ENCODE results near the gene EIF3D. TPM values are rescaled to one million over a fixed set of nuclear protein-coding genes. Genes with fewer than 3 reads are reported as not detected.

The EIF3D gene
- total and polyA plus RNA-seq, 10 donors, result 194 to 428 (median 228) TPM

GRCh38 chr22:36514766-36515165, 14.2 kb downstream of the EIF3D start:
- intact Hi-C loops (cut with DNase I; ENCODE audit: low total_unique reads), result no loop called here
- DNase-seq, result no peak
- H3K36me3 ChIP-seq, result peaks cover 25 to 100% (median 97%) of the 10 kb centered on the region in 6 donors
- H3K9me3 ChIP-seq, result no peaks in the 10 kb centered on the region
- no peak overlapping the region for H3K4me3 ChIP-seq
- TF ChIP-seq, protein P1, sequence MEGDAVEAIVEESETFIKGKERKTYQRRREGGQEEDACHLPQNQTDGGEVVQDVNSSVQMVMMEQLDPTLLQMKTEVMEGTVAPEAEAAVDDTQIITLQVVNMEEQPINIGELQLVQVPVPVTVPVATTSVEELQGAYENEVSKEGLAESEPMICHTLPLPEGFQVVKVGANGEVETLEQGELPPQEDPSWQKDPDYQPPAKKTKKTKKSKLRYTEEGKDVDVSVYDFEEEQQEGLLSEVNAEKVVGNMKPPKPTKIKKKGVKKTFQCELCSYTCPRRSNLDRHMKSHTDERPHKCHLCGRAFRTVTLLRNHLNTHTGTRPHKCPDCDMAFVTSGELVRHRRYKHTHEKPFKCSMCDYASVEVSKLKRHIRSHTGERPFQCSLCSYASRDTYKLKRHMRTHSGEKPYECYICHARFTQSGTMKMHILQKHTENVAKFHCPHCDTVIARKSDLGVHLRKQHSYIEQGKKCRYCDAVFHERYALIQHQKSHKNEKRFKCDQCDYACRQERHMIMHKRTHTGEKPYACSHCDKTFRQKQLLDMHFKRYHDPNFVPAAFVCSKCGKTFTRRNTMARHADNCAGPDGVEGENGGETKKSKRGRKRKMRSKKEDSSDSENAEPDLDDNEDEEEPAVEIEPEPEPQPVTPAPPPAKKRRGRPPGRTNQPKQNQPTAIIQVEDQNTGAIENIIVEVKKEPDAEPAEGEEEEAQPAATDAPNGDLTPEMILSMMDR (IDR thresholded peaks at IDR 0.05 in 8 of 11, conservative IDR thresholded peaks at IDR 0.05 in 3 of 11), result no peak
- TF ChIP-seq POLR2A (IDR thresholded peaks at IDR 0.05), result no peak
- TF ChIP-seq POLR2AphosphoS5 (IDR thresholded peaks at IDR 0.05), result no peak
- peak overlapping the region in 2 of 8 donors; percentile 22 to 37 for H3K27ac ChIP-seq
- no peaks in the 10 kb centered on the region for H3K27me3 ChIP-seq (replicated peaks in 1 of 7)
- WGBS, 5 donors, result 87 to 95% (median 91%) methylated on average over 1 of the region's 1 CpG
- peaks cover 0 to 26% (median 2%) of the 10 kb centered on the region in 6 donors for H3K4me1 ChIP-seq

DNA sequence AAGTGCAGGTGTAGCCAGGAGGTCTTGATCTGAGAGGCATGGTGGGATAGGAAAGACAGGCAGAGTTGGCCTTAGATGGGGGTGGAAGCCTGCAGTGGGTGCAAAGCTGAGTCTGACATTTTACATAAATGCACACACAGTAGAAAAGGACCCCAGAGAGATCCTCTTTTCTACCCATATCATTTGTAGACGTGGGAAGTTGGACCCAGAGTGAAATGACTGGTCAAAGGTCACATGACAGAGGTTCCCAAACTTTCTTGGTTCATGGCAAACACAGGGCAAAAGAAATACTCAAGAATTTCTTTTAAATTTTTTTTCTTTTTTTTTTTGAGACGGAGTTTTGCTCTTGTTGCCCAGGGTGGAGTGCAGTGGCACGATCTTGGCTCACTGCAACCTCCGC, 16.0 kb downstream of the EIF3D start:
- 79 to 83% (median 82%) methylated on average over 4 of the region's 4 CpGs for WGBS, 5 donors
- DNase-seq, result no peak
- Histone ChIP-seq H3K36me3 (peaks cover 18 to 86% (median 80%) of the 10 kb centered on the region in 6 donors), H3K27ac (peak overlapping the region in 2 of 8 donors; percentile 38 to 52), H3K9me3 (no peaks in the 10 kb centered on the region), H3K4me1 (peaks cover 0 to 19% (median 0%) of the 10 kb centered on the region in 6 donors), H3K27me3 (replicated peaks in 1 of 7) (no peaks in the 10 kb centered on the region), H3K4me3 (no peak overlapping the region)
- TF ChIP-seq POLR2A (IDR thresholded peaks at IDR 0.05) (no peak), POLR2AphosphoS5 (IDR thresholded peaks at IDR 0.05) (no peak)
- TF ChIP-seq, protein P1 (IDR thresholded peaks at IDR 0.05 in 8 of 11, conservative IDR thresholded peaks at IDR 0.05 in 3 of 11), result no peak
- intact Hi-C loops (cut with DNase I; ENCODE audit: low total_unique reads), result no loop called here

- Histone ChIP-seq H3K9me3 (no peaks in the 10 kb centered on the region), H3K27ac (peak overlapping the region in 2 of 8 donors; percentile 18 to 52), H3K4me1 (peaks cover 2 to 24% (median 4%) of the 10 kb centered on the region in 6 donors), H3K36me3 (peaks cover 18 to 80% (median 74%) of the 10 kb centered on the region in 6 donors), H3K27me3 (replicated peaks in 1 of 7) (no peaks in the 10 kb centered on the region), H3K4me3 (no peak overlapping the region)
- intact Hi-C loops (cut with DNase I; ENCODE audit: low total_unique reads), result no loop called here
- no peak for DNase-seq
- WGBS, 5 donors, result 89 to 96% (median 95%) methylated on average over 8 of the region's 8 CpGs
- TF ChIP-seq, protein P1 (IDR thresholded peaks at IDR 0.05 in 8 of 11, conservative IDR thresholded peaks at IDR 0.05 in 3 of 11), result no peak
- no peak for TF ChIP-seq POLR2A (IDR thresholded peaks at IDR 0.05)
- no peak for TF ChIP-seq POLR2AphosphoS5 (IDR thresholded peaks at IDR 0.05)
These were observed 16.6 kb downstream of the EIF3D start for GRCh38 chr22:36512333-36512732.

DNA sequence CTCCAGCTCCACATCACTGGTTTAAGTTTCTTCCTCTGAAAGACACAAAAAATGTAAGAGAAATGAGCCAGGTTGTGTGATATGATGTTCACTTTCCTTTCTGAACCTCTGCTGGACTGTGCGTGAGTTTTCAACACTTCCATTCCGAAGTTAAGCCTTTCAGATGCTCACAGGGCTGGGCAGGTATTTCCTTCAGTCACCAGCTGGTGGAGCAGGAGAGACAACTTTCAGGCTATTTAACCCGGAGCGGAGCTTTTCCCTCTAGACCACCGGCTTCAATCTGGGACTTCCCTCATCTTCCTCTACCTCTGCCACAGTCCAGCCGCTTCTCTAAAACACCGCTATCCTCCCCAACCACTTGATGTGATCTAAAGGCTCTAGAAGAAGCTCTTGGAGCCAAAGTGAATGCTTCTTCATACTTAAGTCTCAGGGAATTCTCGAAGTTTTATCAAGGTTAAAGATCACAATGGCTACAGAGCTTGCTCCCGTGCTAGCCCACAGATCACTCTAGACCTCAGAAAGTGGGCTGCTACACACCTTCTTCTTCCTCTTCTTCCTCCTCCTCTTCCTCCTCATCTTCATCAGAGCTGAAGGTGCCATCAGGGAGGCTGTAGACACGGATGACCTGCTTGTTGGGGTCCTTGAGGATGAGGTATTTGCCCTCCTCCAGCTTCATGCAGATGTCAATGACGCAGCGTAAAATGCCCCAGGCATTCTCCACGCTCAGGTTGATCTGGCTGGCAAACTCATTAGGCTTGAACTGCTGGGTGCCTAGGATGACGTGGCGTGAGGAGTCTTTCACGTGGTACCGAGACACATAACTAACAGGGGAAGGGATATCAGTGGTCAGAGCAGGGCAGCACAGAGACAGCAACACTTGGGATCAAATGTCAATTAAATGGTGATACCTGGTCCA, 17.7 kb downstream of the EIF3D start:
- H3K9me3 ChIP-seq, result no peaks in the 10 kb centered on the region
- no peak overlapping the region for H3K4me3 ChIP-seq
- H3K27me3 ChIP-seq (replicated peaks in 1 of 7), result no peaks in the 10 kb centered on the region
- no peak for DNase-seq
- no peak for TF ChIP-seq POLR2A (IDR thresholded peaks at IDR 0.05)
- TF ChIP-seq, protein P1 (IDR thresholded peaks at IDR 0.05 in 8 of 11, conservative IDR thresholded peaks at IDR 0.05 in 3 of 11), result peak in 10 of 11 experiments; percentile 9 to 64 (median 50)
- peak in 1 of 3 donors; percentile 17 for TF ChIP-seq POLR2AphosphoS5 (IDR thresholded peaks at IDR 0.05)
- peaks cover 11 to 69% (median 63%) of the 10 kb centered on the region in 6 donors for H3K36me3 ChIP-seq
- WGBS, 5 donors, result 65 to 72% (median 67%) methylated on average over 17 of the region's 17 CpGs
- peak overlapping the region in 3 of 8 donors; percentile 5 to 49 (median 10) for H3K27ac ChIP-seq
- peaks cover 9 to 35% (median 15%) of the 10 kb centered on the region in 6 donors for H3K4me1 ChIP-seq
- intact Hi-C loops (cut with DNase I; ENCODE audit: low total_unique reads), result no loop called here
